Colonic mucosa (tissue), 4 donors: Measurements from ENCODE around the gene TUBA1B. TPM values are rescaled to one million over a fixed set of nuclear protein-coding genes. Genes with fewer than 3 reads are reported as not detected.

ENCODE experiments used
- DNase-seq: peaks from one replicate; pipeline ENCODE4 v3.0.0-alpha.2; 2020
- H3K27ac ChIP-seq: fragments of 200-600 bp; one replicate; pipeline ENCODE4 v1.8.0; 2021
- H3K27me3 ChIP-seq: fragments of 200-600 bp; one replicate; pipeline ENCODE4 v1.8.0; 2021
- H3K36me3 ChIP-seq: fragments of 200-600 bp; one replicate; pipeline ENCODE4 v1.8.0; 2021
- H3K4me1 ChIP-seq: fragments of 200-600 bp; one replicate; pipeline ENCODE4 v1.8.0; 2021; ENCODE audit warnings: mild to moderate bottlenecking
- H3K4me3 ChIP-seq: fragments of 200-600 bp; one replicate; pipeline ENCODE4 v1.8.0; 2021
- H3K9ac ChIP-seq, 2 donors: one replicate each; pipeline ENCODE4 v1.7.0; 2013; ENCODE audit warnings: control low read depth in 2 of 2, low read depth in 2 of 2, low read length in 2 of 2
- H3K9me3 ChIP-seq: fragments of 200-600 bp; one replicate; pipeline ENCODE4 v1.8.0; 2021
- intact Hi-C: fragments of 100-400 bp; cut with DNase I; formaldehyde crosslinking; loops from one replicate; pipeline ENCODE4 v1.14.1; 2022
- total RNA-seq, 2 donors: library from RNA; stranded (reverse); fragmentation: NEBNext Ultra II Directional in 1 of 2; extraction: Animal tissue kit (Norgen Biotek cat#: 25700) in 1 of 2; gene quantifications; one replicate each; pipeline ENCODE4 v1.2.1, GENCODE V29; 2021
- TF ChIP-seq, protein P1 (sequence below): fragments of 200-600 bp; IDR thresholded peaks from one replicate; pipeline ENCODE4 v1.8.0; 2022; ENCODE audit warnings: antibody characterized with exemption, mild to moderate bottlenecking
- donor health status: healthy.
- donor health status: DM: no; HTN: no; CAD: no.
- donor health status: DM: no; HTN: no; CAD: no.

TUBA1B gene
- total RNA-seq, 2 donors from 2014 or later: 445 to 1,717 TPM

DNA sequence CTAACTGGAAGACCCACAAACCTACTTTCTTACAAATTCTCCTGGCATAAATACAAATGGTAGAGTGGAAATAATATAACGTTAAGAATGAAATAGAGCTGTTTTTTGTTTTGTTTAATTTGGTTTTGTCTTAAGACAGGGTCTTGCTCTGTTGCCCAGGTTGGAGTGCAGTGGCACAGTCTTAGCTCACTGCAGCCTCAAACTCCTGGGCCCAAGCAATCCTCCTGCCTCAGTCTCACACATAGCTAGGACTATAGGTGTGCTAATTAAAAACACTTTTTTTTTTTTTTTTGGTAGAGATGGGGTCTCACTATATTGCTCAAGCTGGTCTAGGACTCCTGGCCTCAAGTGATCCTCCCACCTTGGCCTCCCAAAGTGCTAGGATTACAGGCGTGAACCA, 32.5 kb downstream of the TUBA1B start:
- TF ChIP-seq, protein P1, sequence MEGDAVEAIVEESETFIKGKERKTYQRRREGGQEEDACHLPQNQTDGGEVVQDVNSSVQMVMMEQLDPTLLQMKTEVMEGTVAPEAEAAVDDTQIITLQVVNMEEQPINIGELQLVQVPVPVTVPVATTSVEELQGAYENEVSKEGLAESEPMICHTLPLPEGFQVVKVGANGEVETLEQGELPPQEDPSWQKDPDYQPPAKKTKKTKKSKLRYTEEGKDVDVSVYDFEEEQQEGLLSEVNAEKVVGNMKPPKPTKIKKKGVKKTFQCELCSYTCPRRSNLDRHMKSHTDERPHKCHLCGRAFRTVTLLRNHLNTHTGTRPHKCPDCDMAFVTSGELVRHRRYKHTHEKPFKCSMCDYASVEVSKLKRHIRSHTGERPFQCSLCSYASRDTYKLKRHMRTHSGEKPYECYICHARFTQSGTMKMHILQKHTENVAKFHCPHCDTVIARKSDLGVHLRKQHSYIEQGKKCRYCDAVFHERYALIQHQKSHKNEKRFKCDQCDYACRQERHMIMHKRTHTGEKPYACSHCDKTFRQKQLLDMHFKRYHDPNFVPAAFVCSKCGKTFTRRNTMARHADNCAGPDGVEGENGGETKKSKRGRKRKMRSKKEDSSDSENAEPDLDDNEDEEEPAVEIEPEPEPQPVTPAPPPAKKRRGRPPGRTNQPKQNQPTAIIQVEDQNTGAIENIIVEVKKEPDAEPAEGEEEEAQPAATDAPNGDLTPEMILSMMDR: no peak
- DNase-seq: no peak
- intact Hi-C loops: loop anchor here (5.0 kb wide), 1 partner anchor 36 kb away; the partner anchor contains the start of gene KMT2D
- no peak overlapping the region for H3K9ac ChIP-seq
- H3K9me3 ChIP-seq: no peaks in the 10 kb centered on the region
- no peak overlapping the region for H3K27ac ChIP-seq
- H3K27me3 ChIP-seq: peaks cover 12% of the 10 kb centered on the region
- H3K36me3 ChIP-seq: peaks cover 18% of the 10 kb centered on the region
- peaks cover 3% of the 10 kb centered on the region for H3K4me1 ChIP-seq
- no peak overlapping the region for H3K4me3 ChIP-seq

DNA sequence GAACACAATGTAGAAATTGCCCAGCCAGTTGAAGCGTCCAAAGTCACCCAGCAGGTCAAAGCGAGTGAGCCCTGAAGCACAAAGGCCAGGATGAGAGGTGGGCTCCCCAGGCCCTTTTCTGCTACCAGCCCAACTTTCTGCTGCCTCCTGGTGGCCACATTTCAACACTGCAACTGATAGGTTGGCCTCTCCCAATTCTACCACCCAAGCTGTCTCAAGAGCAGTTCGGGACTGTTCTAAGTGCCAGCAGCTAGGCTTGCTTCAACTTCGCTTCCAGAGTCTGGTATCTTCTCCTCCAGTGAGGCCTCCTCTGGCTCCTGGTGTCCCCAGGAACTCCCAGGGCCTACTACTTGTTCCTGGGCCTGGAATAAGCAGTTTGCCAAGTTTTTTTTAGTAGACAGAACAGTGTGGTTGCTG, 33.2 kb downstream of the TUBA1B start:
- Histone ChIP-seq H3K9ac (no peak overlapping the region), H3K4me1 (peaks cover 3% of the 10 kb centered on the region), H3K36me3 (peaks cover 18% of the 10 kb centered on the region), H3K27ac (no peak overlapping the region), H3K27me3 (peaks cover 16% of the 10 kb centered on the region), H3K9me3 (no peaks in the 10 kb centered on the region), H3K4me3 (no peak overlapping the region)
- DNase-seq: peak; percentile 49
- TF ChIP-seq, protein P1: peak; percentile 72
- intact Hi-C loops: loop anchor here (5.0 kb wide), 1 partner anchor 36 kb away; the partner anchor contains the start of gene KMT2D

- no peak overlapping the region for H3K4me3 ChIP-seq
- H3K9me3 ChIP-seq: no peaks in the 10 kb centered on the region
- intact Hi-C loops: loop anchor here (5.0 kb wide), 1 partner anchor 35 kb away; the partner anchor contains the start of gene KMT2D
- TF ChIP-seq, protein P1: no peak
- H3K36me3 ChIP-seq: peaks cover 14% of the 10 kb centered on the region
- H3K27ac ChIP-seq: no peak overlapping the region
- H3K9ac ChIP-seq: no peak overlapping the region
- peaks cover 21% of the 10 kb centered on the region for H3K27me3 ChIP-seq
- no peak for DNase-seq
- H3K4me1 ChIP-seq: peaks cover 3% of the 10 kb centered on the region
Observed at GRCh38 chr12:49097381-49097780, 33.8 kb downstream of the TUBA1B start.

GRCh38 chr12:49094975-49095365, 36.2 kb downstream of the TUBA1B start:
- H3K9ac ChIP-seq: no peak overlapping the region
- H3K9me3 ChIP-seq: no peaks in the 10 kb centered on the region
- no peak overlapping the region for H3K27ac ChIP-seq
- intact Hi-C loops: loop anchor here (5.0 kb wide), 1 partner anchor 33 kb away; the partner anchor contains the start of gene KMT2D
- H3K4me1 ChIP-seq: peaks cover 6% of the 10 kb centered on the region
- peaks cover 4% of the 10 kb centered on the region for H3K36me3 ChIP-seq
- peaks cover 44% of the 10 kb centered on the region for H3K27me3 ChIP-seq
- H3K4me3 ChIP-seq: no peak overlapping the region
- TF ChIP-seq, protein P1: no peak
- no peak for DNase-seq

- Histone ChIP-seq H3K4me1 (peaks cover 6% of the 10 kb centered on the region), H3K27me3 (peaks cover 50% of the 10 kb centered on the region), H3K9ac (peak within 1 kb of the TSS in 1 of 2 donors; percentile 26), H3K9me3 (no peaks in the 10 kb centered on the region), H3K4me3 (no peak within 1 kb of the TSS), H3K27ac (no peak within 1 kb of the TSS), H3K36me3 (peaks cover 4% of the 10 kb centered on the region)
- TF ChIP-seq, protein P1: no peak
- DNase-seq: no peak
- intact Hi-C loops: no loop called here
Observed at GRCh38 chr12:49094160-49094974, 36.8 kb downstream of the TUBA1B start, which contains the start of gene DHH. DHH (minus strand) TSS chr12:49094801; CDS start chr12:49094512, 289 bp downstream.
